Choroid plexus epithelial cell (primary cell): ENCODE results near the gene TBC1D9B.

Source experiments
- DNase-seq: peaks from one replicate; pipeline ENCODE4 v3.0.0-alpha.2; 2010; ENCODE audit warnings: low read depth
- H3K4me3 ChIP-seq: 2 replicates; pipeline ENCODE4 v1.5.1; 2011; ENCODE audit warnings: low read depth, mild to moderate bottlenecking, control low read depth, low read length, moderate library complexity
- CTCF ChIP-seq: conservative IDR thresholded peaks from 2 replicates; pipeline ENCODE4 v1.5.1; 2011; ENCODE audit warnings: low read depth, mild to moderate bottlenecking, control low read depth, inconsistent platforms, low read length, moderate library complexity

Gene TBC1D9B

GRCh38 chr5:179887095-179887494 lies 20.6 kb downstream of the TBC1D9B start:
- no peak for DNase-seq
- no peak for TF ChIP-seq CTCF
- H3K4me3 ChIP-seq, result no peak overlapping the region

- DNase-seq, result no peak
- no peak overlapping the region for H3K4me3 ChIP-seq
- TF ChIP-seq CTCF, result no peak
These were observed 21.3 kb downstream of the TBC1D9B start for GRCh38 chr5:179886190-179886911.

GRCh38 chr5:179885491-179886090 lies 22.1 kb downstream of the TBC1D9B start:
- no peak overlapping the region for H3K4me3 ChIP-seq
- TF ChIP-seq CTCF, result no peak
- DNase-seq, result no peak

GRCh38 chr5:179883163-179883562 lies 24.5 kb downstream of the TBC1D9B start:
- no peak for TF ChIP-seq CTCF

GRCh38 chr5:179882338-179882737 lies 25.4 kb downstream of the TBC1D9B start:
- DNase-seq, result no peak

More at GRCh38 chr5:179883163-179883562, 24.5 kb downstream of the TBC1D9B start:
- H3K4me3 ChIP-seq, result no peak overlapping the region
- no peak for DNase-seq

GRCh38 chr5:179880848-179881590 lies 26.7 kb downstream of the TBC1D9B start:
- TF ChIP-seq CTCF, result no peak
- DNase-seq, result no peak
- no peak overlapping the region for H3K4me3 ChIP-seq

More at GRCh38 chr5:179882338-179882737, 25.4 kb downstream of the TBC1D9B start:
- TF ChIP-seq CTCF, result no peak
- no peak overlapping the region for H3K4me3 ChIP-seq
